ENCODE results near the gene RPS6KA2.

RPS6KA2 gene

DNA sequence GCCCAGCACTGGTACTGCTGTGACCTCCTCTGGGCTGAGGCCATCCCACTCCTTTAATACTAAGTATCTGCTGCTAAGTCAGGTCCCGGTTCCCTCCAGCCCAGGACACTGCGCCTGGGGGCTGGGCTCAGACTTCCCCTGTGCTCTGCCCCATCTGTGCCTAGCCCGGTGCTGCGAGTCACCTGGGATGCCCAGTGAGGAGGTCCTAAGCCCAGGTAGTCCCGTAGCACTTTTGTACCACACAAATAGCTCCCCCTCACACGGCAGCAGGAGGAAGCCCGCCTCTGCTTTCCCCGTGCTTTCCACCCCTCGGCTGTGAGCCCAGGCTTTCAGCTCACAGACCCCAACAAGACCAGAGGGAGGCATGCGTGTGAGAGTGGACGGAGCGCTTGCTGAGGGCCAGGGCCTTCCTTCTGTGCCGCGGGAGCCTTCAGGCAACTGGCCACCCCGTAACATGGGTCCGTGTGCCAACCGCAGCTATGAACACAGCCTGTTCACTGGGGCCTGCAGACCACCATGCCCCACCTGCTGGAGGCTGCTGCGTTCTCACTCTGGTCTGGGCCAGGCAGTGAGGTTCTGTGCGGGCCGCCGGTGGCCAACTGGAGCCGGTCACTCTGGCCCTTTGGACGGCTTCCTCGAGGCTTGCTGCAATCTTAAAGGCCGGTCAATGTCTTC, 164.5 kb downstream of the RPS6KA2 start:
- no peak for ATAC-seq

GRCh38 chr6:166461821-166462460, 165.1 kb downstream of the RPS6KA2 start:
- no peak for ATAC-seq

DNA sequence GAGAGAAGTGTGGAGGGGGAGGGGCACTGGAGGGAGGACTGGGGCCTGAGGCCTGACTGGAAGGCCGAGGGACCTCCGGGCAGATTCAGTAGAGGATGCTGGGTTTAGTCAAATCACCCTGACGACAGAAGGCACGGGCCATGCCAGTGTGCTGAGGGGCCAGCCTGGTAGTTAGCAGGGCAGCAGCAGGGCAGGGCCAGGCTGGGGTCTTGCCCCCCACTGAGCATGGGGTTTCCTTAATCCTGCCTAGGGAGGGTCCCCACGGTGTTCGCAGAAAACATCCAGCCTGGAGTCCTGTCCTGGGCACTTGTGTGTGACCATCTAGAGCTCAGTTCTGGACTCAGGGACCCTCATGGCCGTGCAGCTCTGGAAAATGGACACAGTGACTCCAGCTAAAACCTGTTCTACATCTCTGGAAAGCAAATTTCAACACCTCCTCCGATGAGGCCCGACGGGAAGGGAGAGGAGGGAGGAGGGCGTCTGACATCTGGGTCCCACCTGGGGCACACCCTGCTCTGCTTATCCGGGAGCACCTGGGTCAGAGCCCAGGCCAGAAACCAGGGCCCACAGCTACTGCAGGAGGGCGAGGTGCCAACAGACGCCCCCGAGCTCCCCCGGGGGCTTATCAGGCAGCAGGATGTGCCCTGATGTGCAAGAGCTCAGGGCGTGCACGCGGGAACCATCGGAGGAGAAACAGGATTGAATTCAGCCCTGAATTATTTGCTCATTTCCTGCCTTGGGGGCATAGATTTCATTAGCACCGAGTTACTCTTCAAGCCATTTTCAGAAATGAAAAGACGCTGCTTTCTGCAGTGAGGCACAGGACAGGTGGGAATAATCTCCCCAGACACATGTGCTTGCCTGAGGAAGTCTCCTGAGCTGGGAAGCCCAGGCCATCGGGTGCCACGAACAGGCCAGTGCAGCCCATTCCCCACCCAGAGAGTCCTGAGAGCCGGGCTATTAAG, 166.3 kb downstream of the RPS6KA2 start:
- ATAC-seq = no peak

- ATAC-seq = no peak
These were observed 167.1 kb downstream of the RPS6KA2 start for GRCh38 chr6:166459906-166460305.

- no peak for ATAC-seq
These were observed 167.8 kb downstream of the RPS6KA2 start for GRCh38 chr6:166459272-166459671.

- ATAC-seq = no peak
These were observed 170.5 kb downstream of the RPS6KA2 start for GRCh38 chr6:166456395-166457156.

GRCh38 chr6:166454692-166455515, 172.1 kb downstream of the RPS6KA2 start:
- ATAC-seq = no peak

DNA sequence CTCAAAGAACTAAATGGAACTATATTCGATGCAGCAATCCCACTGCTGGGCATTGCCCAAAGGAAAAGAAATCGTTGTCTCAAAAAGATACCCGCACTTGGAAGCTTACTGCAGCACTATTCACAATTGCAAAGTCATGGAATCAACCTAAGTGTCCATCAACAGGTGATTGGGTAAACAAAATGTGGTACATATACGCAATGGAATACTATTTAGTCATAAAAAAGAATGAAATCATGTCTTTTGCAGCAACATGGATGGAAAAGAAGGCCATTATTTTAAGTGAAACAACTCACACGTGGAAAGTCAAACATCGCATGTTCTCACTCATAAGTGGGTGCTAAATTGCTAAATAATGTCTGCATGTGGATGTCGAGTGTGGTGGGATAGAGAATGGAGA, 173.4 kb downstream of the RPS6KA2 start:
- no peak for ATAC-seq

- ATAC-seq = no peak
These were observed 176.7 kb downstream of the RPS6KA2 start for GRCh38 chr6:166450167-166450873.

DNA sequence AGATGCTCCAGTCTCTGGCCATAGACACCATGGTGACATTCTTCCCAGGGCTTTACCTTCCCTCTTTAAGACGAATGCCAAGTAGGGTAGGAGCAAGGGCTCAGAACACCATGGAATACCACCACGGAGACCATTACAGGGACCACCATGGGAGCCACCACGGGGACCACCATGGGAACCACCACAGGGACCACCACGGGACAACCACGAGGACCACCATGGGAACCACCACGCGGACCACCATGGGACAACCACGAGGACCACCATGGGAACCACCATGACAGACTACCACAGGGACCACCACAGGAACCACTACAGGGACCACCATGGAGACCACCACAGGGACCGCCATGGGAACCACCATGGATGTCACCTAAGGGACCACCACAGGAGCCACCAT, 177.4 kb downstream of the RPS6KA2 start:
- no peak for ATAC-seq

DNA sequence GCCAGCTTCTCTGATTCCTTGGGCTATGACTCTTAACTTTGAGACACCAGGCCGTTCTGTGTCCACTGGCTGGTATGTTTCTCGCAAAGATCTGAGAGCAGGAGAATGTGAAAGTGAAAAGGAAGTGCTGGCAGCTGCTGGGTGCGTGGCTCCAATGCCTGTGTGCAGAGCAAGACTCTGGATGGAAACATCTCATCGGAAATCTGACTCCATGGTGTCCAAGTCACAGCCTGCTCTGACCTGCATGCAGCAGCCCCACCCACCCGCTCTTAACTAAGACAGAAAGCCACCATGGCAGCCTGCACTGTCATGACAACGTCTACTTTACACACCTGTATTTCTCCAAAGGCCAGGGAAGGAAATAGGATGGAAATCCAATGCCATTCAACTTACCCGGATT, 178.0 kb downstream of the RPS6KA2 start:
- no peak for ATAC-seq

DNA sequence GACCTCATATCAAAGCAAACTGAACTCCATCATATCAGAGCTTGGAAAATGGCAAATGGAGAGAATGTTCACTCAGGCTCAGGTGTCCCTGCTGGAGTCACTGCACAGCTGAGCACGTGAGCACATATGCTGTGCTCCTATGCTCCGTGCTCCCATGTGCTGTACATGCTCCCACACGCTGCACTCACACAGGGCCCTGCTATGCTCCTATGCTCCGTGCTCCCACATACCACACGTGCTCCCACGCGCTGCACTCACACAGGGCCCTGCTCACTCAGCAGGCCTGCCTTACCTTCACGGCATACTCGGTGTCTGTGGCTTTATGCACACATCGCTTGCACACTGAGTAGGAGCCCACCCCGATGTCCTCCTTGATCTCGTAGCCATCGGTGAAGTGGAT, 178.6 kb downstream of the RPS6KA2 start:
- no peak for ATAC-seq

GRCh38 chr6:166446567-166447065, 180.4 kb downstream of the RPS6KA2 start:
- no peak for ATAC-seq

GRCh38 chr6:166446146-166446545, 180.9 kb downstream of the RPS6KA2 start:
- ATAC-seq = no peak

DNA sequence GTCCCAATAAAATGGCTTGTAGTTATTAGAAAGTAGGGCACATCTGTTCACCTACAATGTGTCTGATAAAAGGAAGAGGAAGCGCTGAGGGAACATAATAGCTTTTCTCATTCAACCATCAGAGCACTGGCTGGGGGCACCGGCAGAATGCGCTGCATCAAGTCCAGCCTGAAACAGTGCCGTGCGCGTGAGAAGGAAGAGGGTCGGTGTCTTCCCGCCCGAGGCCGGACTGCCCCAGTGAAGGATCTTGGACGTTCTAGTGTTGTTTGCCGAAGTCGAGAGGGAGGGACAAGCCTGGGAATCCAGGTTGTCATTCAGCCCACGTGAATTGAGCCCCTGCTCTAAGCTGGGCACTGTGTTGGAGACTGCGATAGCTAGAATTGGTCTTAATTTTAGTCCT, 182.6 kb downstream of the RPS6KA2 start:
- no peak for ATAC-seq

- ATAC-seq = no peak
These were observed 183.9 kb downstream of the RPS6KA2 start for GRCh38 chr6:166443166-166443565.

GRCh38 chr6:166442131-166442685, 184.8 kb downstream of the RPS6KA2 start:
- ATAC-seq = no peak

GRCh38 chr6:166441325-166442078, 185.5 kb downstream of the RPS6KA2 start:
- no peak for ATAC-seq

GRCh38 chr6:166440729-166441128, 186.3 kb downstream of the RPS6KA2 start:
- no peak for ATAC-seq

DNA sequence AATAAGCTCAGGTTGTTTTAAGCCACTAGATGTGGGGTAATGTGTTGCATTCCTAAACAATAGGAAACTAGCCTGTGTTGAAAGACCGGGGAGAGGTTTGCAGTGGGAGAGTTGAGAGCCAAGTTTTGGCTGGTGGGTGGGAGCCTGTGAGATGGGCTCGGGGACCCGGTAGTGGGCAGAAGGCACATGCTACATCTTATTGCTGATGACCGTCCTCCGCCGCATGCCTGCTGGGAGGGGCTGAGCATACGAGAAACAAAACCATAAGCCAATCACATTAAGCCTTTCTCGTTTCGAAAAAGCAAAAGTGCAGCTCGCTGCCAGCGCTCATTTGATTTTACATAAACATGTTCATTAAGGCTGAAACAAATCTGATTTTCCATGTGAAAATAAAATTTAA, 186.9 kb downstream of the RPS6KA2 start:
- ATAC-seq = no peak

Measured in activated CD4-positive, CD25-positive, alpha-beta regulatory T cell treated with anti-CD3 and anti-CD28 coated beads, Interleukin-2, amount 50 U/mL, for 24 hours (primary cell).